K562 (cell line): ENCODE data around the gene RABEPK. TPM values are rescaled to one million over a fixed set of nuclear protein-coding genes. Genes with fewer than 3 reads are reported as not detected.
A peak's percentile ranks its signal among the peaks of the same experiment; 100 is the strongest.

ENCODE experiments used
- BRF1 ChIP-seq: IDR thresholded peaks from 3 replicates; pipeline ENCODE4 v1.6.1; 2011; ENCODE audit warnings: borderline replicate concordance, mild to moderate bottlenecking; ENCODE audit not compliant: insufficient read length; ENCODE audit errors: extremely low read depth
- KAT7 ChIP-seq: sonication (generic); formaldehyde crosslinking; IDR thresholded peaks from 2 replicates; pipeline ENCODE4 v1.8.0; 2022; ENCODE audit warnings: missing genetic modification reagents, mild to moderate bottlenecking, borderline replicate concordance
- KLF6 ChIP-seq: fragments of 250-450 bp; sonication (Bioruptor Pico); IDR thresholded peaks from 2 replicates; pipeline ENCODE4 v1.4.0; 2020; ENCODE audit warnings: mild to moderate bottlenecking, moderate library complexity, borderline replicate concordance
- NFXL1 ChIP-seq: fragments of 450-650 bp; formaldehyde crosslinking; IDR thresholded peaks from 2 replicates; pipeline ENCODE4 v1.4.0; 2021; ENCODE audit warnings: mild to moderate bottlenecking
- POLR2G ChIP-seq: fragments of 200-400 bp; formaldehyde crosslinking; IDR thresholded peaks from 2 replicates; pipeline ENCODE4 v1.6.1; 2017; ENCODE audit warnings: low read depth, mild to moderate bottlenecking, antibody characterized with exemption, low read length, moderate library complexity
- POLR2H ChIP-seq: IDR thresholded peaks from 2 replicates; pipeline ENCODE4 v1.6.1; 2016; ENCODE audit warnings: missing genetic modification characterization, low read depth, mild to moderate bottlenecking, control low read depth, missing compliant biosample characterization, moderate library complexity
- PREB ChIP-seq: sonication (generic); formaldehyde crosslinking; IDR thresholded peaks from 2 replicates; pipeline ENCODE4 v1.8.1; 2023; ENCODE audit warnings: mild to moderate bottlenecking, missing genetic modification reagents
- RERE ChIP-seq: sonication (generic); formaldehyde crosslinking; IDR thresholded peaks from 2 replicates; pipeline ENCODE4 v1.8.0; 2023; ENCODE audit warnings: missing genetic modification reagents, mild to moderate bottlenecking, borderline replicate concordance
- TEAD1 ChIP-seq, 2 experiments: fragments of 450-650 bp in 1 of 2; sonication (generic) in 1 of 2; formaldehyde crosslinking; IDR thresholded peaks; 2 replicates each; pipeline versions ENCODE4 v1.4.0 to v1.8.0; 2020 to 2022; ENCODE audit warnings: mild to moderate bottlenecking in 2 of 2, missing genetic modification reagents in 1 of 2
- ZBED1 ChIP-seq: IDR thresholded peaks from 2 replicates; pipeline ENCODE4 v1.6.1; 2014
- ZBTB1 ChIP-seq: sonication (generic); formaldehyde crosslinking; IDR thresholded peaks from 2 replicates; pipeline ENCODE4 v1.8.1; 2023; ENCODE audit warnings: missing genetic modification reagents, low read depth, mild to moderate bottlenecking, borderline replicate concordance
- ZNF41 ChIP-seq: fragments of 250-450 bp; sonication (Bioruptor Pico); conservative IDR thresholded peaks from 2 replicates; pipeline ENCODE4 v1.4.0; 2020; ENCODE audit warnings: mild to moderate bottlenecking
- polyA plus RNA-seq, 8 experiments: library from polyadenylated mRNA; depleted of rRNA in 4 of 8; stranded (reverse) in 5 of 8; unstranded in 3 of 8; fragments of >200 nt; fragmentation: Nextera tagmentation in 2 of 8; fragmentation: Illumina TruSeq in 1 of 8; extraction: Ambion mirVana in 2 of 8; extraction: Trizol in 1 of 8; gene quantifications; 2 replicates each; pipeline versions ENCODE4 v1.2.1 to v1.2.3, GENCODE V29; 2011 to 2014; ENCODE audit warnings: inconsistent platforms in 1 of 8, missing spikeins in 1 of 8
- total RNA-seq, 7 experiments: library from RNA; depleted of rRNA in 6 of 7; stranded (reverse); fragments of >200 nt in 6 of 7; fragmentation: Illumina TruSeq in 2 of 7; extraction: Trizol in 2 of 7; gene quantifications; 2 replicates each; pipeline versions ENCODE4 v1.2.1 to v1.2.3, GENCODE V29; 2011 to 2021; ENCODE audit warnings: low replicate concordance in 1 of 7
- TF ChIP-seq, protein P1 (sequence below), 2 experiments: fragments of 450-650 bp in 1 of 2; IDR thresholded peaks; 2 replicates each; pipeline ENCODE4 v1.6.1; 2011 to 2017; ENCODE audit warnings: low read depth in 2 of 2, antibody characterized with exemption in 1 of 2, borderline replicate concordance in 1 of 2, low read length in 1 of 2, mild to moderate bottlenecking in 1 of 2, mixed read lengths in 1 of 2; ENCODE audit not compliant: control insufficient read depth in 1 of 2
- TF ChIP-seq, protein P2 (sequence below): fragments of 450-650 bp; formaldehyde crosslinking; conservative IDR thresholded peaks from 2 replicates; pipeline ENCODE4 v1.4.0; 2022; ENCODE audit warnings: mild to moderate bottlenecking, missing genetic modification characterization

RABEPK gene
- total and polyA plus RNA-seq, 9 of the 15 experiments (the other 6 are each of a cell fraction or from before 2014, with no cell fraction given), result 38.3 to 113 (median 52.8) TPM

GRCh38 chr9:125238127-125238914 lies 38.0 kb downstream of the RABEPK start (continued):
- TF ChIP-seq RERE (CRISPR knock-in tag), result peak; percentile 99
- TF ChIP-seq POLR2H (tag), result 0 out of 2 replicates have a peak, but pooled peaks have one; percentile 30
- TF ChIP-seq, protein P1, sequence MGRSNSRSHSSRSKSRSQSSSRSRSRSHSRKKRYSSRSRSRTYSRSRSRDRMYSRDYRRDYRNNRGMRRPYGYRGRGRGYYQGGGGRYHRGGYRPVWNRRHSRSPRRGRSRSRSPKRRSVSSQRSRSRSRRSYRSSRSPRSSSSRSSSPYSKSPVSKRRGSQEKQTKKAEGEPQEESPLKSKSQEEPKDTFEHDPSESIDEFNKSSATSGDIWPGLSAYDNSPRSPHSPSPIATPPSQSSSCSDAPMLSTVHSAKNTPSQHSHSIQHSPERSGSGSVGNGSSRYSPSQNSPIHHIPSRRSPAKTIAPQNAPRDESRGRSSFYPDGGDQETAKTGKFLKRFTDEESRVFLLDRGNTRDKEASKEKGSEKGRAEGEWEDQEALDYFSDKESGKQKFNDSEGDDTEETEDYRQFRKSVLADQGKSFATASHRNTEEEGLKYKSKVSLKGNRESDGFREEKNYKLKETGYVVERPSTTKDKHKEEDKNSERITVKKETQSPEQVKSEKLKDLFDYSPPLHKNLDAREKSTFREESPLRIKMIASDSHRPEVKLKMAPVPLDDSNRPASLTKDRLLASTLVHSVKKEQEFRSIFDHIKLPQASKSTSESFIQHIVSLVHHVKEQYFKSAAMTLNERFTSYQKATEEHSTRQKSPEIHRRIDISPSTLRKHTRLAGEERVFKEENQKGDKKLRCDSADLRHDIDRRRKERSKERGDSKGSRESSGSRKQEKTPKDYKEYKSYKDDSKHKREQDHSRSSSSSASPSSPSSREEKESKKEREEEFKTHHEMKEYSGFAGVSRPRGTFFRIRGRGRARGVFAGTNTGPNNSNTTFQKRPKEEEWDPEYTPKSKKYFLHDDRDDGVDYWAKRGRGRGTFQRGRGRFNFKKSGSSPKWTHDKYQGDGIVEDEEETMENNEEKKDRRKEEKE (IDR thresholded peaks at IDR 0.05; ENCODE audit: borderline replicate concordance in 1 of 2, control insufficient read depth in 1 of 2, low read depth in 2 of 2, low read length in 1 of 2), result 0 out of 4 replicates have a peak, but pooled peaks of 1 of the 2 experiments have one; percentile 47
- peak; percentile 97; the same call in 1 of the 2 replicates for TF ChIP-seq PREB
- TF ChIP-seq KLF6 (CRISPR knock-in tag), result no peak
- 0 out of 4 replicates have a peak, but pooled peaks of 1 of the 2 experiments have one; percentile 59 for TF ChIP-seq TEAD1 (CRISPR knock-in tag; IDR thresholded peaks at IDR 0.05)
- TF ChIP-seq POLR2G, result peak; percentile 72
- TF ChIP-seq, protein P2, sequence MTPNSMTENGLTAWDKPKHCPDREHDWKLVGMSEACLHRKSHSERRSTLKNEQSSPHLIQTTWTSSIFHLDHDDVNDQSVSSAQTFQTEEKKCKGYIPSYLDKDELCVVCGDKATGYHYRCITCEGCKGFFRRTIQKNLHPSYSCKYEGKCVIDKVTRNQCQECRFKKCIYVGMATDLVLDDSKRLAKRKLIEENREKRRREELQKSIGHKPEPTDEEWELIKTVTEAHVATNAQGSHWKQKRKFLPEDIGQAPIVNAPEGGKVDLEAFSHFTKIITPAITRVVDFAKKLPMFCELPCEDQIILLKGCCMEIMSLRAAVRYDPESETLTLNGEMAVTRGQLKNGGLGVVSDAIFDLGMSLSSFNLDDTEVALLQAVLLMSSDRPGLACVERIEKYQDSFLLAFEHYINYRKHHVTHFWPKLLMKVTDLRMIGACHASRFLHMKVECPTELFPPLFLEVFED (CRISPR knock-in tag), result peak; percentile 71; the same call in 1 of the 2 replicates
- TF ChIP-seq ZNF41 (CRISPR knock-in tag), result peak; percentile 21; the same call in 1 of the 2 replicates
- peak; percentile 84 for TF ChIP-seq NFXL1
- peak; percentile 71 for TF ChIP-seq ZBTB1 (CRISPR knock-in tag)
- TF ChIP-seq KAT7 (CRISPR knock-in tag), result peak; percentile 67; the same call in 1 of the 2 replicates
- peak; percentile 74; the same call in 1 of the 2 replicates for TF ChIP-seq ZBED1
- TF ChIP-seq BRF1, result no peak
